Esophagus mucosa (tissue), 1 donor: ENCODE data around the gene PEAR1. TPM values are rescaled to one million over a fixed set of nuclear protein-coding genes. Genes with fewer than 3 reads are reported as not detected.

Experiments used
- ATAC-seq: fragments of 200-7000 bp; cut with Tn5 transposase; one replicate; pipeline ENCODE4 v1.9.1; 2020
- total RNA-seq: library from RNA; stranded (reverse); gene quantifications from one replicate; pipeline ENCODE4 v1.2.4, GENCODE V29; 2023
- donor health status: DM: yes; HTN: yes; CAD: no.

PEAR1 gene
- total RNA-seq, 1 donor from 2014 or later, result 1.6 TPM

DNA sequence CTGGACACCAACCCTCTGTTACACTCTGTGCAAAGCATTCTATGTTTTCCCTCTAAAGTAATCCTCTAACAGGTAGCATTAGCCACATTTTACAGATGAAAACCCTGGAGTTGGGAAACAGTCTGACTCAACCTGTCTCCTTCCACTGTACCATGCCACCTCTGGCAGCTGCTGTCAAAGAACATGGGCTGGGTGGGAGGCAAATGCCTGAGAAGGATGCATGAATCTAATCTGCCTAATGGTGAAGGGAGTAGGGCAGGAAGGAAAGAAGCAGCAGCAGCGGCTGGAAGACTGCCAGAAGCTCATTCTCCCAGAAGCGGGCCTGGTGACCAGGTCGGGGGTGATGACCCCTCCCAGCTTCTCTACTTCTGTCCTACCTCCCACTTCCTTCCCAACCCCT, 48.7 kb downstream of the PEAR1 start:
- no peak for ATAC-seq

DNA sequence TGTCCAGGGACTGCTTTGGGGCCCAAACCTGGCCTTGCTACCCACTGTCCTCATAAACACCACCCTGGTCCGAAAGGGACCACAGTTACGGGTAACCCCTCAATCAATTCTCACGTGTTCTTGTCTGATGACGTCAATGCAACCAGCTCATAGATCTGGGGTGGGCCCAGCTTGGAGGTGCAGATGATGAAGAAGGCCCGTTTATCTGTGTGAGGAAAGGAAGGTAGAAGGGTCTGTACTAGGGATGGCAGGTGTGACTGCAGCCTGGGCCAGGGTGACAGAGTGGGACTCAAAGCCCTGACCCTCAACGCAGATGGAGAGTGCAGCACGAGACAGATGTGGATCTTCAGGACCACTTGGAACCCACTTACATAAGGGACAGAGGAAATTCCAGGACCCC, 49.1 kb downstream of the PEAR1 start:
- no peak for ATAC-seq

DNA sequence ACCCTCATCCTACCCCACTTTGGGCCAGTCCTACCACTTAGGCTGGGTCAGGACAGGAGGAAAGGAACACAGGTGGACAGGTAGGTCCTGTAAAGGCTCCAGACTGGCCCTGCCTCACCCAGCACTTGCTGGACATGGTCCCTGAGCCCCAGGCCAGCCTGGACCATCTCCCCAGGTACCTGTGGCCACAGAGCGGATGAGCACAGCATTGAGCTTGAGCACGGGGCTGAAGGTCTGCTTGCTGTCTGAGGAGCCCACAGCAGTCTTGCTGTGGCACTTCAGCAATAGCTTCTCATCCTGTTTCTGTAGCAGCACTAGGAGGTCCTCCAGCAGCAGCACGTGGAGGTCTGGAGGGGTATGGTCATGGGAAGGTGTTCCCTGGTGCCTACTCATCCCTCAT, 50.2 kb downstream of the PEAR1 start:
- ATAC-seq, result no peak

DNA sequence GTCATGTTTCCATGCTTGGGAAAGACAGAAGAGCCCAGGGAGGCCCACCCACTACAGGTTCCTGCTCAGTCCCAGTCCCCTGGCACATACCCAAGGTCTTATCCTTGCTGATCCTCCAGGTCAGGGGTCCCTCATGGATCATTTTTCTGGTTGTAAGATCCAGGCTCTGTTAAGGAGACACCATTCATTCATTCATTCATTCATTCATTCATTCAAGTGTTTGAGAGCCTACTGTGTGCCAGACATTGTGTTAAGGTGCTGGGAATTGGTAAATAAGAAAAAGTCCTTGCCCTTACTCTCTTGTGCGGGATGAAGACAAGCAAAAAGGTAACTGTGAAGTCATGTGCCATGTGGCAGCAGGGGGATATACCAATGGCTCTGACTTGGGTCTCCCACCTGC, 50.8 kb downstream of the PEAR1 start:
- ATAC-seq, result no peak

DNA sequence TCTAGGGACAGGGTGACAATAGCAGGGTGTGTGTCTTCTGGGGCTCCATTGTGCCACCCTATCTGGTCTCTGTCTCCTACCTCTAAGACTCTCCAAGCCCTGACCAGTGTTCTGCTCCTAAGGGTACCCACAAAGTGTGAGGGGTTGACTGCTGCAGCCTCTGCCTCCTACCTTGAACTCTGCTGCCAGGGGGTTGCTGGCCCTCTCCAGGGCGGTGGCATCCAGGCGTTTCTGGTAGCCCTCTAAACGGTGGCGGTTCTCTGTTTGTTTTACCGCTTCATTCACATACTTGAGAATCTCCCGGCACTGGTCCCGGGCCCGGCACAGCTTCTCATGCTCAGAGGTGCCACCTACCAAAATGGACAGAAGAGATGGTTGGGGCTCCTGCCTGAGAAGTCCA, 51.3 kb downstream of the PEAR1 start:
- no peak for ATAC-seq

DNA sequence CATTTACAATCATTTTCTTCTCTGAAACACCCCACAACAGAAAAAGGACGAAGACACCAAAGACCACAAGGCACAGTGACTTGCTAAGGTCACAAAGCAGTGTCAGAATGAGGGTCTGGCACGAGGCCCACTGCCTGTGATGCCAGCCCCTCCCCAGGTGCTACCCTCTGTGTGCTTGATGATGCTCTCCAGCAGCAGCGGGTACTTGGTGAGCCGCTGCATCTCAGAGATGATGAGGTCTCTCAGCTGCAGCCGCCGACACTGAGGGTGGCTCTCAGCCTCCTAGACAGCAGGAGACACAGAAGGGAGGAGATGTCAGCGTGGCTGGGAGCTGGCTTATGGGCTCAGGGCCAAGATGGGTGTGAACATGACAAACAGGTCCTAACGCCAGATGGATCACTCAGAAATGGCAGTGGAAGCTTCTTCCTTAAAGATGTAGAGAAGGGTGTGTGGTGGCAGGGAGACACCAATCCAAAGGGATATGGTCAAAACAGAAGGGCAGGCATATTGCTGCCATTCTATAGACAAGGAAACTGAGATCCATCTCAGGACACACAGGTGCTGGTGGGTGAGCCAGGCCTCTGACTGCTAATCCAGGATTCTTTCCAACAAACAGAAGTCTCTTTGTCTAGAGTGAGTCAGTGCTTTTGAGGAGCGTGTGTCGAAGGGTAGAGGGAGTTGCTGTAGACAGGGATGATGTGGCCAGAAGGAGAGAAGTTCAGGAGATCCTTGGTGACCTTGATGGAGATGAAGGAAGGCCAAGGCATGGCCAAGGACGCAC, 52.6 kb downstream of the PEAR1 start:
- peak; percentile 75 for ATAC-seq

DNA sequence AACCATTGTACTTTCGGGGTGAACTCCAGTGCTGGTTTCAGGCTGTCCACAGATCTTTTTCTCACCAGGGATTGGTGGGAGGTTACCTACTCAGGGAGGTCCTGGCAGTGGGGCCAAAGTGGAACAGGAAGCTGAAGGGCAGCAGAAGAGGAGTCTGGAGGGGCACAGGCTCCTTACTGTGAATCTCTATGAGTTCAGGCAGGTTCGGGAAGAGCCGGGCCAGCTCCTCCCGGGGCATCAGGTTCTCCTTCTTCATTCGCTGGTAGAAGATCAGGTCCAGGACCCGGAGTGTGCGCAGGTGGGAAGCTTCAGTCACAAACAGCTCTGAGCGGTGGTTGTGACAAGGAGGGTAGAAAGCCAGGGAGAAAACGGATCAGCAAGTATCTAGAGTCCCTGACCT, 53.6 kb downstream of the PEAR1 start:
- no peak for ATAC-seq

DNA sequence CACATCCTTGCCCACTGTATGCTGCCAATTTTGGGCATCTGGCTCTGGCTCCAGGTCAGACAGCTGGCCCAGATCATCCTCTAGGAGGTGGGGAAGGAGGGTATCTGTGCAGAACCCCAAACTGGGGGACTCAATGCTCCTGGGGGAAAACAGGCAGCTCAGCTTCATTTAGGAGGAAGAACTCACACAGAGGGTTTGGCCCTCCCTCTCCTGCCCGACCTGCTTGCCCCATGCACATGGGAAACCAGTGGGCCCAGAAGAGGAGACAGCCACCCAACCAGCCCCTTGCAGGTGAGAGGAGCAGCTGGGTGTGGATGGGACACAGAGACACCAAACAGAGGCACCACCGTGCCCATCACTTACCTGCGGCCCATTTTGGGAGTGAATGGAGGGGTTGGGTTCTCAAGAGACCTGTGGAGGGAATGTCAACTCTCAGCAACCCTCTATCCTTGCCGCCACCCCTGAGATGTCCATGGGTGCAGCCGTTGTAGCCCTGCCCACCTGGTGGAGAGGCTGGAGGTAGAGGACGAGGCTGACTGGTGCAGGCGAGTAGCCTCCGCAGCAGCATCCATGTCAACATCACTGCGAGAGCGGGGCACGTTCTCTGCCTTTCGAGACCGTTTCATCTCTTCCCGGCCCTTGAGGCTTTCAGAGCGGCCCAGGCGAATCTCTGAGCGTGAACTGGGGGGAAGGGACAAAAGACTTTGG, 54.5 kb downstream of the PEAR1 start:
- no peak for ATAC-seq

DNA sequence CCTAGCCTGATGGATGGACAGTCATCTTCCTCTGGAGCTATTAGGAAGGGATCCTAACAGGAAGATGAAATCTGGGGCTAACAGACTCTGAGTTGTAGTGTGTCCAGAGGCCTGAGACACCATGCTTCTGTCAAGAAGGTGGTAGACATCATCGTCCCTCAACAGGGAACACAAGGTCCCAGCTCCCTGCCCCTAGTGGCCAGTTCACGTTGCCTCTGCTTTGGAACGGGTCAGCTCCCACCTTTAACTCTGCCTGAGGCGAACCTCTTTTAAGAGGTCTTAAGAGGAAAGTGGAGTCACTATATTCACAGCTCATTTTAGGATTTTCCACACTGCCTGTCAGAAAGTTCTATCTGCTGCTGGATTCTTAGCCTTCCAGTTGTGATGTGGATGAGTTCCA, 55.2 kb downstream of the PEAR1 start:
- no peak for ATAC-seq

DNA sequence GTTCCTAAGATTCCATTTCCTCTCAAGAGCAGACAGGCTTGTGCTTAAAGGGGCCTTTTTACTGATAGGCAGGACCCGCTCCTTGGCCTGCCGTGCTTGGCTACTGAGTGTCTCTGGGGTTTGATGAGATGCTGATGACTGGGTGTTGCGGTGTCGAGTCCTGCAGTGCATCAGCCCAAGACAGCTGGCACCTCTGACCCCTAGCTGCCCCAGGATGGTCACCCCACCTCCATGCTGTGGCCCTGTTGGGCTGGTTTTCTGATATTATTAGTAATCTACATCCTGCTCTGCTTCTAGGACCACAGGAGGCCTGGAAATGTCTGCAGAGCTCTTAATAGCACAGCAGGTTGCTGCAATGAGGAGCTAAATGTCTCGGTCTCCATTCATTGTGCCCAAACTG, 55.6 kb downstream of the PEAR1 start:
- ATAC-seq, result no peak

DNA sequence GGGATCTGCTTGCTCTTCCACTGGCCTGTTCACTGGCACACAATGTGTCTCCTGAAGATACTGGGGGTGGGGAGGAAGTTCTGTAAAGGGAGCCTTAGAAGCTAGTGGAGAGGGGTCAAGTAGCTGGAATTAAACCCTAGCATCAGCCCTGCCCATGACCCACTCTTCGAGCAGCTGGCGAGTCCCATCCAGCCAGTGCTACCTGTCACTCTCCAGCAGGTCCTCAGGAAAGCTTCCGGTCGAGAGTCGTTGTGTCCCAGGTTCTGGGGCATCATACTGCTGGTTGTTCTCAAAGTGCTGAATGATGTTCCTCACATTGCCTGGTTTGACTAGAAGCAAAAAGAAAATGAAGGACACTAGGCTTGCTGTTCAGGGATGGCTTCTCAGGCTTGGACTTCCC, 57.9 kb downstream of the PEAR1 start:
- no peak for ATAC-seq

DNA sequence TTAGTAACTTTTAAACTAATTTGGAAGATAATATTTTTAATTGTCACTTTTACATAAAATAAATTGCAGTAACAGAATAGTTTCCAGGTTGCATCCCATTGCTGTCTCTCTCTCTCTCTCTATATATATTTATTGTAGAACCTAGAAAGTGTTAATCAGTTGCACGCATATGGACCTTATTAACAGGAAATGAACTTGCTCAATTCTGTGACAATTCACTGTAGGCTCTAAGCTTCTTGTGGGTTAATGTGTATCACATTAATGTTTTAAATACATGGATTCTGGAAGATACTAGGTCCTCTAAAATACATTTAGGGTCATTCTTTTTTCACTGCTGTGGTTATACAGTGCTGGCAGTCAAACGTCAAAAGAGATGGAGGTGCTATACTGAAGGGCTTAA, 60.1 kb downstream of the PEAR1 start:
- ATAC-seq, result no peak

DNA sequence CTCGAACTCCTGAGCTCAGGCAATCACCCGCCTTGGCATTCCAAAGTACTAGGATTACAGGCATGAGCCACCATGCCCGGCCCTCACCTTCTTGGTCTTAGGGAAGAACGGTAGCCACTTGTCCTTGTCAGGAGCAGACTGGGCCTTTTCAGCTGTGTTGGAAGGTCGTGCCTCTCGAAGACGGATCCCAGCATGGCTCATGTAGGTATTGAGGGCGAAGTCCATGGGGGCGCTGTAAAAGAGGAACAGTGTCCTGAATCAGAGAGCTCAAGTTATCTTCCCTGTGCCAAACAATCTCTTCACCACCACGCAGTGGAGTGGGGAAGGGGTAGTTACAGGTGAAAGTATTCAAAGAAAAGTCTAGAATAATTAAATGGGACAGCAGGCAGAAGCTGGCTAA, 62.8 kb downstream of the PEAR1 start:
- no peak for ATAC-seq

DNA sequence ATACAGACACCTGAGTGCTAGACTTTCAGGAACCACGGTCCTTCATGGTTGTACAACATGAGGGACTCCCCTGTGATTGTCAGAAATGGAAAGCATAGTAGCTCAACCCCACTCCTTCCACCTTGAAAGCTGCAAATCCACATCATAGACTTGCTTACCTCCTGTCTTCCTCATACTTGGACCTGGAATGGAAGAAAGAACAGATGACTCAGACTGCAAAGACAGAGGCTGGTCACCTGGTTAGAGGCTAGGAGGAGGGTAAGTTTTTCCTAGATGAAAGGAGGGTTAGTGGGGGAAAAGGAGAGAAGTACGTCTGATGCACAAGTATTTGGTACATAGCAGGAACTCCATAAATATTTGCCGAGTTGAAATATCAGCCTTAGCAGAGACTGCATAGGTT, 64.1 kb downstream of the PEAR1 start:
- no peak for ATAC-seq

DNA sequence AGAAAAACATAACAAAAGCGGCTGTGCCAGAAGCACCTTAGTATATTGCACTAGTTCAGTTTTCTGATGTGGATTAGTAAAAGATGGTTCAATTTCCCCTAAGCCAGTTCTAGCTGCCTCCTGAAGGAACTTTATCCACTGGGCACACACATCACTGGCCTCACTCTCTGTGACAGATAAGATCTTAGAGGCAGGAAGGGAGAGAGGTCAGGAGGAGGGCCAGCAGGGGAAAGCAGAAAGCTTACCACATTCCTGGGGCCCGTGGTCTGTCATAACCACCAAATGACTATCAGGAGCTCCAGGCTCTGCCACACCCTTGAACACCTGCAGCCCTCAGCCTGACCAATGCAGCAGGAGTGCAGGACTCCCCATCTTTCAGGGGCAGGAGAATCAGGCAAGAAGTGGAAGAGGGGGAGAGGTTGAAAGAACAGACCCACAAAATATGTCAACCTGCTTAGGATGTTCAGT, 64.8 kb downstream of the PEAR1 start:
- no peak for ATAC-seq

DNA sequence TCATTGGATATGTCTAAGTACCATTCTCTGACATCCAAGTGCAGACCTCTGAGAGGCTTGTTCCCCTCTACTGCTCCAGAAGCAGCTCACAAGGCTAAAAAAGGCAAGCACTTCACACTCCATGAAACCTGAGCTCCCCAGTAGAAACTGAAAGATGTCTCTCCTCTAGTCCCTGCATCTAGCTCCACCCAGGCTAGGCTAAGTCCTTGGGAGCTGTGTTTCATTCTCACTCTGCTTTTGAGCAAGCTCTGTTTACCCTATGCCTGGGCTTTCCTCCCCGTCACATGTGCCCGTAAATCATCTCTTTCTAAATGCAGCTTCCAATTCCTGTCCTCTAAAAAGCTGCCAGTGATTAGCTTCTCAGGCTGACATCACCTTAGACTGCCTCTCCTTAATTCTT, 65.9 kb downstream of the PEAR1 start:
- no peak for ATAC-seq

DNA sequence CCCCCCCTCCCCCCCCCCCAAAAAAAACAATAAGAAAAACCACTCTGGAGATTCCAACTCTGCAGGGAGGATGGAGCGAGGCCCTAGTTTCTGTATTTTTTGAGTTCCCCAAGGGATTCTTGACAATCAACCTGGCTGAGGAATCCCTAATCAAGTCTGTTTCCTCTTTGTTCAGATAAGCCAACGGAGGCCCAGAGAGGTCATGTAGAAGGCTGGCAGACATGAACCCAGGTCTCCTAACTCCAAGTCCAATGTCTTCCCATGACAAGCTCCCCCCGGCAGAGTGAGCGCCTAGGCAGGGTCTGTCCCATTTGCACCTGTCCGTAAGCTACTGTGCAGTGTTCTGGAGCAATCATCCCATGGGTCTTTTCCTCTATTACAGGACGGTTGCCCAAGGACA, 66.4 kb downstream of the PEAR1 start:
- no peak for ATAC-seq

DNA sequence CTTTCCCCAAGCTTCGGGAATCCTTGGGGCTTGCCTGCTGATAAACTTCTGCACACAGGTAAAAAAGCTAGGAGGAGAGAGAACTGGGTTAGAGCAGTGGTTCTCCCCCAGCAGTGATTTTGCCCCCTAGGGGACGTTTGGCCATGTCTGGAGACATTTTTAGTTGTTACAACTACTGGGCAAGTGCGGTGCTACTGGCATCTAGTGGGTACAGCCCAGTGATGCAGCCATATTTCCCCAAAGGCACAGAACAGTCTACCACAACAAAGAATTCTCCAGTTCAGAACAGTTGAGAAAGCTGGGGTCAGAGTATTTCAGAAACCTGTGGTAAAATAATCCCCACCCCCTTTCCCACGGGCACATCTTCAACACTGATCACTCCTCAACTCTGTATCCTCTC, 68.2 kb downstream of the PEAR1 start:
- ATAC-seq, result no peak

DNA sequence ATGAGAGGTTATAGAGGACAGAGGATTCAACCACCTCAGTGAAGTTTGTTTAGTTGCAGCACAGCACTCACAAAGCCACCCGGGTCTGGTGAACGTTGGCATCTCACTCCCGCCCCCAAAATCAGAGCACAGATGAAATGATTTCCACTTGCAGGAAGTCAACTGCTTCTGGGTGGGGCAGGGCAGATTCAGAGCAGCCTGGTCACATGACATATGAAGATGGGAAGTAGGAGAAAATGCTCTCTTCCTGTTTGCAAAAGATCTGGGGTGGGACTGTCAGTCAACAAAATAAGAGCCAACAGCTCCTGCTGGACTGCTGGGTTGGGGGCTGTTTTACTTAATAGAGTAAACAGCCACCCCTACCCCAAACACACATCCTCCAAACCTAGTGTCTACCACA, 70.1 kb downstream of the PEAR1 start:
- ATAC-seq, result peak; percentile 17

DNA sequence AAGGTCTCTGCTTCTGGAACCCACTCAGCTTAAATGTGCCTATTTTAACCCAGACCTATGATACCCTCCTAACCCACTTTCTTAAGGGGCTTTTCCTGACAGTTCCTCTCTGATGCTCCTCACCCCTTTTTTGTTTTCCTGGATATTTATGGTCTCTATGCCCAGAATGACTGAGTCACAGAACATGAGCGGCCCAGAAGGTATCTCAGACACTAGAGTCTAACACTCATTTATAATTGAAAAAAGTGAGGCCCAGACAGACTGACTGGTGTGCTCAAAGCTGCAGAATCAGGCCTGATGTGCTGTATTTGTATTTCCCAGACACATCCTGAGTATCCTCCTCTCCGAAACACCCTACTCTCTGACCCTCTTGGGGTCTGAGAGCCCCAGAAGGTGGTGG, 70.9 kb downstream of the PEAR1 start:
- ATAC-seq, result no peak
